CD4-positive, alpha-beta T cell treated with Interleukin-4 for 4 hours (primary cell): ENCODE data around the gene OR6N2.

Source experiments
- DNase-seq: peaks from one replicate; pipeline ENCODE4 v3.0.0-alpha.2; 2020

OR6N2 gene, protein sequence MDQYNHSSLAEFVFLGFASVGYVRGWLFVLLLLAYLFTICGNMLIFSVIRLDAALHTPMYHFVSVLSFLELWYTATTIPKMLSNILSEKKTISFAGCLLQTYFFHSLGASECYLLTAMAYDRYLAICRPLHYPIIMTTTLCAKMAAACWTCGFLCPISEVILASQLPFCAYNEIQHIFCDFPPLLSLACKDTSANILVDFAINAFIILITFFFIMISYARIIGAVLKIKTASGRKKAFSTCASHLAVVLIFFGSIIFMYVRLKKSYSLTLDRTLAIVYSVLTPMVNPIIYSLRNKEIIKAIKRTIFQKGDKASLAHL

DNA sequence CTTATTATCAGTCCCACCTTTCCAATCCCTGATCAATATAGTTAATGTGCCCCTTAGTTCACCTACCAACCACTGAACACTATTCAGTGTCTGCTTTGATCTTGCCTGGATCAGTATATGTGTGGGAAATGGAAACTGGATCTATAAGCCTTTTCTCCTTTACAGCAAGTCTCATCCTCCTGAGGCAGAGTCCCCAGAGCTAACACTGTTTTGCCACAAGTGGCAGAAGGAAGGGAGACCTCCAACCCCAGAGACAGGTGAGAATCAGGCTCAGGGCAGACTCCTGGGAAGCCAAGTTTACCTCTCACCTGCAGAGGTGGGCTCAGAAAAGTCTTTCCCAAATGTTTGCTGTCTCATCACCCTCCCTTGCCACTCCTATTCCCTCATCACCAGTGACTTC lies at the start of gene OR6N2:
Gene OR6N2, minus strand, starts transcription at position 101 of the 400 bp plus-strand sequence. CDS start 3,569 bp downstream, outside the sequence.
- DNase-seq = no peak

DNA sequence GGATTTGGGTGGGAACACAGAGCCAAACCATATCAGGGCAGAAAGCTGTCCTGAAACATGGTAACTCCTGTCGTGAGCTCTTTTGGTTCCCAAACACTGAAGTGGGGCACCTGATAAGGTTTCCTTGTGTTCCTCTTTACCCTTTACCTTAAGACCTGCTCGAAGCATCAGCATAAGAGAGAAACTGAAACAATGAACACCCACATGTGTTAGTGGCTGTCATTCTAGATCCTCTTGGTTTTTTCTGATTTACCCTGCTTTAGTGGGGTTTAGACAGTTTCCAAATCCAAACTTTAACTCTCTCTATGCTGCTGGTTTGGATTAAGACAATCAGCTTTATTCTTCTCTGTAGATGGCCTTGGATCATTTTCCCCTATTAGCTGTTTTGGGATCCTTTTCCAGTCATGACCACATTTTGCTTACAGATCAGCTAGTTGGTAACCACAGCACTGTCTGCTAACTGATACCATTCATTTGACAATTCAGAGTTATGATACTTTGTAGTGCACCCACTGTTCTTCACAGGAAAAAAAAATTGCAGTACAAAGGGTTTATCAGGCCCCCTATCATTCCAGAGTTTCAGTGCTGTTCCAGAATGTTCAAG lies 49.2 kb upstream of the OR6N2 start:
- no peak for DNase-seq

DNA sequence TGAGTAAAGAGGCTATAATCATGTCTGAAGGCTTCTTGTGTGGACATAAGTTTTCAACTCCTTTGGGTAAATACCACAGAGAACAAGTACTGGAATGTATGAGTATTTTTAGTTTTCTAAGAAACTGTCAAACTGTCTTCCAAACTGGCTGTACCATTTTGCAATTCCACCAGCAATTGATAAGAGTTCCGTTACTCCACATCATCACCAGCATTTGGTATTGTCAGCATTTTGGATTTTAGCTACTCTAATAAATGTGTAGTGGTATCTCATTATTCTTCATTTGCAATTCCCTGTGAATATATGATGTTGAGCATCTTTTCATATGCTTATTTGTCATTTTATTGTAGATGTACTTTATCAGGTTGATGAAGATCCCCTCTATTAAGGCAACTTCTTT lies 40.7 kb upstream of the OR6N2 start:
- no peak for DNase-seq

DNA sequence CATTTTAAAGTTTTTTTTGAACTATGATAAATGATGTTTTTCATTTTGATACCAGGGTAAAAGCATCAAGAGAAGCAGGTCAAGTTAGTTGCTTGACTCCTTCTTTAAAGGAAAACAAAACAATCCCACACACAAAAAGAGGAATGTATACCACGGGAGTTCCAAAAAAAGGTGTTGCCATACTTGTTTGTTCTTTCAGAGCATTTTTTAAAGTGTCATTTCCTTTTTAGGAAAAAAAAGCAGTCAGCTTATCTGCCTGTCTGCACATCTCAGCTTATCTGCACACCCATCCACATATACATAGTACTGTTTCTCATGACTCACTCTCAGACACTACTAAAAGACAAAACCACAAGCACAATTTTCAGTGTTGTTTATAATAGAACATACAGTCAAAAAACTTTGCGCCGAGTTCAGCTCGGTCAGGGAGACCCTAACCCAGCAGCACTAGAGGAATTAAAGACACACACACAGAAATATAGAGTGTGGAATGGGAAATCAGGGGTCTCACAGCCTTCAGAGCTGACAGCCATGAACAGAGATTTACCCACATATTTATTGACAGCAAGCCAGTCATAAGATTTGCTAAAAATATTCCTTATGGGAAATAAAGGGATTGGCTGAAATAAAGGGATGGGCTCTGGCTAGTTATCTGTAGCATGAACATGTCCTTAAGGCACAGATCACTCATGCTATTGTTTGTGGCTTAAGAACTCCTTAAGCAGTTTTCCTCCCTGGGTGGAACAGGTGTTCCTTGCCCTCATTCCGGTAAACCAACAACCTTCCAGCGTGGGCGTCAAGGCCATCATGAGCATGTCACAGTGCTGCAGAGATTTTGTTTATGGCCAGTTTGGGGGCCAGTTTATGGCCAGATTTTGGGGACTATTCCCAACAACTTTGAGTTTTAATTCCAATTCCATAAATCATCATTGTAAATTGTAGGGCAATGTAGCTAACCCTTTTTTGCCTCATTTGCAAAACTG lies 38.7 kb upstream of the OR6N2 start:
- DNase-seq = peak; percentile 65

DNA sequence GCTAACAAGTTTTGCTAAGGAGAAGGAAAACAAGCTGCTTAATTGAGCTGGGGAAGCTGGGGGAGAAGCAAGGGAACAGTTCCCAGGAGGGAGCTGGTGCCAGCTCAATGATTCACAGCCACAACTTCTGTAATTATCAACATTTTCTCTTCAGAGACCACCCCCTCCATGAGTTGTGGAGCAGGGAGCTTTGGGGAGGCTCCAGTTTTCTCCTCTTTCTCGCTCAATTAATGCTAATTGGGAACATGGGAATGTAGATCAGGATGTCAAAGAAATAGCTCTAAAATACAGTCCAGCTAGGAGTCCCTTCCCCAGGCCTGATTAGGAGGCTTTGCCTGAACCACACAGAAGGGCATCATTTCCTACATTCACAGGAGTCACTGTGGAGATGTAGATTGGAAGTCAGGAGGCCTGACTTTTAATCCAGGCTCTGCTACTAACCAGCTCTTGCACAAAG lies 38.0 kb upstream of the OR6N2 start:
- DNase-seq = no peak

DNA sequence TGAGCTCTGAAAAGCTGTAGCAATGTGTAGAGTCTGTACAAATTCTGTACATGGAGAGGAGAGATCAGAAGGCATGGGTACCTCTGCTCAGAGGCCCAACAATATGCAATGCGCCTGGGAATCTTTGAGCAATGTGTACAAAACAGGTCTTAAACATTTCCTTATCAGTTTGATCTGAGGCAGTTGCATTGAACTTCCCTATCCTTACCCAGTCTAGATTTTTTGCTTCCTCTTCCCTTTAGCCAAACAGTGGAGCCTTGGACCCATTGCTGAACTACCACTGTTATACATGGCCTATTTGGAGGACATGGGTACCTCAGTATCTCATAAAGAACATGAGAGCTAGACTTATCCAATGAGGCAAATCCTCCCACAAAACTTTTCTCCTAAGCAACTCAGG lies 37.6 kb upstream of the OR6N2 start:
- DNase-seq = no peak

DNA sequence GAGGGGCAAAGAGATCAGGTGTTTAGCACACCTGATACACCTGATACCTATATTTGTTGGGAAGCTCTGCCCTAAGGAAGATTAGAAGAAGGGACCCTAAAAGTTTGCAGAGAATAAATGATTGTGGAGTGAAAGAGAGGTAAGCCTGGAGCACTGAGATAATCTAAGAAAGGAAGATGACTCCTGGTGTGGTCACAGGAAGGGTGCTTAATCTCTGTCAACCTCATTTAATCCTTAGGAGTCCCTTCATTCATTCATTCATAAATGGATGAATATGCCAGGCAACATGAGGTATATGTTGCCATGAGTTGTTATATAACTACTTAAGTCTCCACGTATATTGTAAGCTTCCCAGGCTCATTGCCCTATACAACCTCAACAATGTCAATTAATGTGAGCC lies 34.0 kb upstream of the OR6N2 start:
- DNase-seq = no peak

DNA sequence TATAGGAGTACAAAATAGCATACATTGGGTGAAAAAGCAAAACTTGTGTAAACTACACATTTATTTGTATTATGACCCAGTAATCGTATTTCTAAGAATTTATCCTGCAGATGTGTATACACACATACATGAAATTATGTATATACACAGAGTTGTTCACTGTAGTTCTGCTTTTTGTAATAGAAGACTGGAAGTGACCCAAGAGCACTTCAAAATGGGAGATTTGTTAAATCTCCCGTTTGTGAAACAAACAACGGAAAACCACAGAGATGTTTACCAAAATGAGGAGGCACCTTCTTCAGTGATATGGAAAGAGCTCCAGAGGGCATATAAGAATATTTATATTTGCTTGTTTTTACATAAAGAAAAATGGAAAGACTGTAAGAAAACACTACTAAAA lies 32.2 kb upstream of the OR6N2 start:
- DNase-seq = no peak

DNA sequence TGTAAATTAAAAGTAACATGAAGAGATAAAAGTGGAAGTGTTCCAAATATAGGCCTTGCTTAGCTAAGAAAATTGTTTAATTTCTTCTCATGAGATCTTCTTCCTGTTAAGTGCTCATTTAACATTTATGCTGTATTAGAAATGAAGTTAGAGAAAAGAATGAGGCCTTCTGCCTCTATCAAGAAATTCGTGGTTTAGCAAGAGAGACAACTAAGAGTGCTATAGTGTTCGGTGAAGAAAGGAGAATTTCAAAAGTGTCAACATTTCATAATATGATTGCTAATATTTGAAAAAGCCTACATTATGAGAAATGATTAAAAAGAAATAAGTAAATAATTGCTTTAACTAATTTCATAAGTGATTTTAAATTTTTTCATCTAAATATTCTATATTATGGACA lies 31.3 kb upstream of the OR6N2 start:
- DNase-seq = no peak

DNA sequence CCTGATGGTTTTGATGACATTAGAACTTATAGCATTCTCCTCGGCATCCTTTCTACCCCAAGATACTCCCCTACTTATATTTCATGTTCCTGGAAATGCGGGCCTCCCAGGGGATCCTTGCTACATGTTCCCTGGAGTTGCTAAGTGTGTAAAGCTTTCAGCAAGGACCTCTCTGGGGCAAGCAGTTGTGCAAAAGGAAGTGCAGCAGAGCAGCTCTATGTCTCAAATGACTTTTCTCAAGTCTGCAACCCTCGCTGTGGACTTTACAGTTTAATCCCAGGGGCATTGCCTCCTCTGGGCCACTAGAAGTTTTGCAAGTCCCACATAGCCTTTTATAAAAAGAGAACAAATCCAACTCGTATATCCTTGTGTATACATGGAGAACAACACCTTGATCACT lies 29.3 kb upstream of the OR6N2 start:
- DNase-seq = no peak

DNA sequence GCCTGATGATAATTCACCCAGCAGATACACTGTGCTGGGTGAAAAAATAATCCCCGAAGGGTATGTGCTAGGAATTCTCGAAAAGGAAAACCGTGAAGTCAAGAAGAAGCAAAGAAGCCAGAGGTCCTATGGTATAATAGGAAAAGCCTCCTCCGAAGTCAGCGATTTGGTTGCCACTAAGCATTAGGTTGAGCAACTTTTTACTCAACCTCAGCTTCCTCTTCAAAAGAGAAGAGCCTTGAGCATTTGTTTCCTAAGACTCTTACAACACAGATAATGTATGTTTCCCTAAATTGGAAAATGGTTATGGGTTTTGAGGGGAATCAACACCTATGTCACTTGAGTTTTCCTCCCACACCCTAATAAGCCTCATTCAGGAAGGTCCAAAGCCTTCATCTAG lies 28.9 kb upstream of the OR6N2 start:
- DNase-seq = no peak

DNA sequence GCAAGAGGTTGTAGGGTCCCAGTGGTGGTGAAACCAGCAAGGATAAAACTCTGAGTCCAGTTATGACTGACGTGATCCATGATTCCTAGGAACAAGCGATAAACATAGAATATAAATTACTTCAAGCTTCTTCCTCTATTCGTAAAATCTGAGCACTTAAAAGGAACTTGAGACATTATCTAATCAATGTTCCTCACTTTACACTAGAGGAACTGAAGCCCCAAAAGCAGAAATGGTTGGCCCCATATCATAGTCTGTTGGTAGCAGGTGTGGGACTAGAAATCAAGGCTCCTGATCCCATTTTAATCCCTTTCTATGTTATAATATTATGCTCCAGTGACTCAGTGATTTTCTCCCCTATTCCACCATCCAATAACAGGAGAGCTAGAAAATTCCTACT lies 28.3 kb upstream of the OR6N2 start:
- no peak for DNase-seq

DNA sequence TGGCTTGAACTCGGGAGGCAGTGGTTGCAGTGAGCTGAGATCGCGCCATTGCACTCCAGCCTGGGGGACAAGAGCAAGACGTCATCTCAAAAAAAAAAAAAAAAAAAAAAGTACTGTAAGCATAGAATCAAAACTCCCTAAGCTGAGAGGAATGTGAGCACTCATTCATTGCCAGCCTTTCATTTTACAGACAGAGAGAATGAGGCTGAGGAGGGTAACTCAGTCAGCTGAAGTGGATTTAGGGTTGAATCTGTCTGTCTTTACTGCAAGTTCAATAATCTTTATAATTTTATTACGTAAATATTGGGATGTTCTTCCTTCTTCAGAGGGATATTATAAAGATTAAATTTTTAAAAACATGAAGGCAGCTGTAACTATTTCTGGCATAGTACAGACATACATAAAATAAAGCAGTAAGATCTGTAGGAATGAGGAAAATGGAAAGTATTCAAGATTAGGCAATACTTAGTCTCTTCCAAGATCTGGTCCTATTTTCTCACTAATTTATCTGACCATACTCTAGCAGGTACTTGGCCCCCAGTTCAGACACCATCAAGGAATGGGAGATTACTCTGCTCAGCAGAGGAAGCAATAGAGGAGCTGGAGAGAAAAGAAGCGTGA lies 26.0 kb upstream of the OR6N2 start:
- no peak for DNase-seq

DNA sequence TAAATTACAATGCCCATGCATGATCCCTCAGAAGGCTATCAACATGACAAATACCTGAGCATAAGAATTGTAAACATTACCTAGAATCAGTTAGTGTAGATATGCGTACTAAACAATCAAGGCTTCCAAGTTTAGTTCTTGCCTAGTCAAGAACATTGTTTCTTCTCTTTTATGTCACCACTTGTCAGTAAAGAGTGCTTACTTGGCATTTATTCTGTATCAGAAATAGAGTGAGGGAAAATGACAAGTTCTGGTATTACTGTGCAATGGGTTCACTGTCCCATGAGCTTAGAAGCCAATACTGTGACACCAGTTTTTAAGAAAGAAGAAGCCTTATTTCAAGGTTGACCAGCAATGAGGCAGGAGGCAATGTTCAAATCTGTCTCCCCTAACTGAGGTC lies 22.7 kb upstream of the OR6N2 start:
- DNase-seq = no peak

DNA sequence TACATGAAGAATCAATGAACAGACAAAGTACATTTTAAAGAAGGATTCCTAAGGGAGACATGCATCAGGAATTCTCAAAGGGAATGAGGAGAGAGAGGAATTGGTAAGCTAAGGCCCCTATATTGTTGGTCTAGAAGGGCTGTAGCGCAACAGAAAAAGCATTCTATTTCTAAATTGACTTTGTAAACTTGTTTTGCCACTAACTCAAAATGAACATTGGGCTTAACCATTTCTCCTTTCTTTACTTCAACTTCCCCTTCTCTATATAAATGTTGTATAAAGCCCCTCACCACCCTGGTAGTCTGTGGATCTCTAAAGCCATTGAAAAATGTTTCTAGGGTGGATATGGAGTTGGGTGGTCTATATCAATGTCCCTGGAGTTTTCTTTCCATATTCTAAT lies 20.4 kb upstream of the OR6N2 start:
- DNase-seq = no peak

DNA sequence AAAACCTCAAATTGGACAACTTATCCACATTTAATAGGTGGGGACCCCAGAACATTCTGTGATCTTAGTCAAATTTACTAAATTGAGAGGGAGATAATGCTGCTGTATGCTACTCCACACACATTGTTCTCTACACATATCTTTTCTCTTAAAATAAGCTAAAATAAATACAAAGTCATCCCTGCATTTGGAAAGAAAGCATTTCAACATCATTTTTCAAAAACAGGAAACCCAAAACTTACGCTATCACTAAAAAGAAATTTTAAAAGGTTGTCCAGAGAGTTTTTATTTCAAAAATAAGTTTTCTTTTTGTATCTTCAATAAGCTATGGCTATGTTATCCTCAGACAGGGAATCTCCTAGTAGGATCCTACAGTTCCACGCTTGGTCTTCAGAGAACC lies 19.5 kb upstream of the OR6N2 start:
- DNase-seq = no peak

DNA sequence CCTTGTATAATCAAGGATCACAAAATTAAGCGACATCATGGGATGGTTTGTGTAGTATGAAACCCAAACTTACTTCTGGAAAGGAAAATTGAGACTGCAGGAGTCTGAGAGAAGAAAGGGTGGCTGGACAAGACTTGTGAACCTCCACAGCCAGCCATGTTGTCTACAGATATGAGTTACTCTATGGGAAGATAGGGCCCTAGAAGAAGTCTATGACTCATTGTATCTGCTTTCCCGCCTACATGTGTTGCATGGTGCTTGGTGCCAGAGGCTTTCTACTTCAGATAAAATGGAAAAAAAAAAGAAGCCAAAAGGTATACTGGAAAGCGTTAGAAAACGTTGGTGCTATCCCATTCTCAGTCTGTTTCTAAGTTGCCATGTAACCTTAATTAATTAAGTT lies 18.7 kb upstream of the OR6N2 start:
- no peak for DNase-seq

DNA sequence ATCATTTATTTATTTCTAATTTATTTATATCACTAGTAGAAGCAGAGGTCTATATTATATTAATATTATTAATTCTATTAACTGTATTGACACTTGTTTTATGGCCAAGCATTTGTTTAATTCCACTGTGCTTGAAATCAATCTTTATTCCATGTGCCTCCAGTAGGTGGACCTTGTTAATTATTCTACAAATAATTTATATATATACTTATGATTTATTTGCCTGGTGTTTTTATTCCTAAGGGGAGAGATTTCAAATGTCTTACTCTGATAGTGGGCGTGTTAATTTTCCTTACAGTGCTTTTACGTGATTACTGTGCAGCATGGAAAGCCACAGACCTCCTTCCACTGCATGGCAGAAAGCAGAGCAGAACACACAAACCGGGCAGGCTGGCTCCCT lies 17.5 kb upstream of the OR6N2 start:
- DNase-seq = no peak

DNA sequence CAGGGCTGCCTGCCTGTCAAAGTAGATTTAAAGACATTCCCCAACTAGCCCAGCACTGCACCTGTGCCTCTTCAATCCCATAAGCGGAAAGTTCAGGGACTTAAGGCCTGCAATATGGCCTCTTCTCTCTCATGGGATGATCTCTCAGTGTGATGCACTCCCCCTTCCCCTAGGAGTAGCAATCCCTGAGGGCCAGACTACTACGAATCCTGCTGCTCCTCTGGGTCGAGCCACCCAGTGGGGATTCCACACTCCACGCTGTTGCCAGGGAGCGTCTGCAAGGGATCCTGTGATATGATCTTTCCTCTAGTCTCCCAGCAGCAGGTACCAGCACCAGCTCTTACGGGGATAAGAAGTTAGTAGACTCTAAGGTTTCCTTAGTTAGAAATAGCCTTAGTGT lies 13.2 kb upstream of the OR6N2 start:
- DNase-seq = no peak

DNA sequence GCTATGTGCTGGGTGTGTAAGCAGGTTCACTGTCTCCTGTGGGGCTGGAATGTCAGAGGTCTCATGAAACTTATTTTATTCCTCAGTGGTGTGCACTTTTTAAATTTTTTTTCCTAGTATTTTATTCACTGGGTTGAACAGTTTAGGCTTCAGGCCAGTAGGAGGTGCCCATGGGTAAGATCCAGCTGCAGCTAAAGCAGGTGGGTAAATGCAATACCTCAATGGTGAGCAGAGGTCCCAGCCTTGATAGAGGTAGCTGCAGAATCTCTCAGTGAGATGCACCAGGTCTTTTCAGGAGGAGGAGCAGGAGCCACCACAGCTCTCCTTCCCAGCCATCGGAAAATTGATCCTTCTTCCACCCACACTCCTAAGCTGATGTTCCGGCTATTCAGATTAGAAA lies 12.6 kb upstream of the OR6N2 start:
- DNase-seq = peak; percentile 27

DNA sequence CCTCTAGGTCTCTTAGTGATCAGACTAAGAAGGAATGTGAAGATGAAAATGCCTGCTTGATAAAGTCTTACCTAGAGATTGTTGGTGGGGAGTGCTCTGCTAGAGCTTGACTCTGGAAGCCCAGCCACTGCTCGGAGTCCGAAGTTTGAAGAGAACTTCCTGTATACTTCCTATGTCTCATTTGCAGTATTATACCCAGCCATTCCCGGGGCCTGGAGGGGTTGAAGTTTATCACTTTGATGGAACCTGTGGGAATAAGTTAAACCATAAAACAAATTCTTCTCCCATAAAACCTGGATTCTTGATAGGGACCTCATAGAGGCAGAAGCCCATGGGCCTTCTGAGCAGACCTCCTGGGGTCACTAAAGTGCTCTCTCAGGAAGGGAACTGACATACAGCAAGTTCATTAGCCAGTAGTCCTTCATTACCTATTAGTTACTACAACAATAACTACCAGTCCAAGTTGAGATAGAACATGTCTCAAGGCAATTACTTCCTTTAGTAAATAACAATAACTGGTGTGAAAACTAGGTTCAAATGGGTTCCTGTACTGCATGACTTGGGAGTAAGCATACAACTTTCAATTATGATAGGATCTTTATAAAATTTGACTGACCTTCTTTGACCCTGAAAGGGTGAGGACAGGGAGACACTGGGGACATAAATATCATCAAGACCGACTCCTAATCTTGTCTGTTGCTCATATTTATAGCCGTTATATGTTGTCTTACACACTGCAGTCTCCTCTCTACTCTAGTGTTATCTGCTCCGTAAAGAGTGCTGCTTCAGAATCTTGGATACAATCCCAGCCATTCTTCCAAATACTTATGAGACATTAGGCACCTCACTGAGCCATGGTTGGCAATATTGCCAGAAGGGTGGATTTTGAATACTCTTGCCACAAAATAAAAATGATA lies 8.8 kb downstream of the OR6N2 start, which contains the start of gene OR6N1:
Gene OR6N1, minus strand, starts transcription at position 246 of the 917 bp plus-strand sequence. CDS start 5,513 bp downstream, outside the sequence.
- no peak for DNase-seq

DNA sequence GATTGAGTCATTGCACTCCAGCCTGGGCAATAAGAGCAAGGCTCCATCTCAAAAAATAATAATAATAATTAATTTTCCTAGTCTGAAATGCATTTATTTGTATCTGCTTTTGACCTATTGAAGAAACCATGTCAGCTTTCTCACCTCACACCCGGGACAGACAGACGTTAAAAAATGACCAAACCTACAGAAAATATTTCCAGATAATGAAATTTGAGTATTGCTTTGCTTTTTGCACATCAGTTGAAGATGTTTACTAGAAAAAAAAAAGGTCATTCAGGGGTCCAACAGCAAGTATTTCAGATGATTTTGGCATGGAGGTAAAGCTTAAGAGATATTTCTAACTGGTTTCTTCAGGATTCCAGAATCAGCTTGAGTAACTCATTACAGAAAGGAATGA lies 26.6 kb downstream of the OR6N2 start, which contains the start of gene OR6K6:
Gene OR6K6, plus strand, starts transcription at position 301 of the 400 bp plus-strand sequence. CDS start 168 bp downstream, outside the sequence.
- no peak for DNase-seq
